Left renal pelvis (tissue), 4 donors: ENCODE results near the gene PRMT1. TPM values are rescaled to one million over a fixed set of nuclear protein-coding genes. Genes with fewer than 3 reads are reported as not detected.
"Not testable (repeated sequence)": the region's sequence is repeated elsewhere in the genome, so short reads cannot be mapped to it uniquely, and the experiment has no call there.

Experiments used
- DNase-seq, 4 donors: peaks; one replicate each; pipeline ENCODE4 v3.0.0-alpha.2; 2013; ENCODE audit warnings: low read depth in 4 of 4, low spot score in 3 of 4
- polyA plus RNA-seq, 4 donors: library from polyadenylated mRNA; unstranded; fragments of 120-200 nt; gene quantifications; one replicate each; pipeline ENCODE4 v1.2.1, GENCODE V29; 2013; ENCODE audit not compliant: insufficient read length in 4 of 4

Gene PRMT1
- polyA plus RNA-seq, result 100 to 1,000 TPM; 161 to 255 (median 205) TPM

DNA sequence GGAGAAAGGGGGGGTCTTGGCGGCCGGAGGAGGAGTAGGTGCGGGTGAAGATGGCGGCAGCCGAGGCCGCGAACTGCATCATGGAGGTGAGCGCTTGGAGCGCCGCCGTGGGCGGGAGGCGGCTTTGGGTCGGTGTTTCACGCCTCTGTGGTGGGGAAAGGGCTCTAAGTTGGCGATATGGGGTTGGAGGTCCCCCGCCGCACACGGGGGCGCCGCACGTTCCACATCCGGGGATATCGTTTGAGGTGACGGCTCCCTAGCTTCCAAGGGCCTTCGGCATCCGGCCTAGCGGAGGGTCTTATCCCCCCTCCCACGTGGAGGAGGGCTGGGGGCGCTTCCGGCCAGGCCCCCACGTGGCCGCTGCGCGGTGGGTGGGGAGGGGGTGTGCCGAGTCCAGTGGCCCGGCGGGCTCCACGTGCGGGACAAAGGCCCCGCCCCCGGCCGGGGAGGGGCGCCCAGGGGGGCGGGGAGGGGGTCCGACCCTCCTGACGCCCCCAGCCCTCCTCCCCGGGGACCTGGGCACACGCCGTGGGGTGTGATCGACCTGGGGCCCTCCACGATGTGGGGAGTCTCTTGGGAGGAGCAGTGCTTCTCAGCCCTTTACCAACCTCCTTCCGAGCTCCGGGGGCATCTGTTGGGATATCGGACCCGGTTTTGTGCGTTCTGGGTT, at the start of gene PRMT1:
TSS of gene PRMT1 (plus strand) at position 41 of the 670 bp plus-strand sequence. CDS start at position 51, 10 bp downstream.
- DNase-seq, result no peak

DNA sequence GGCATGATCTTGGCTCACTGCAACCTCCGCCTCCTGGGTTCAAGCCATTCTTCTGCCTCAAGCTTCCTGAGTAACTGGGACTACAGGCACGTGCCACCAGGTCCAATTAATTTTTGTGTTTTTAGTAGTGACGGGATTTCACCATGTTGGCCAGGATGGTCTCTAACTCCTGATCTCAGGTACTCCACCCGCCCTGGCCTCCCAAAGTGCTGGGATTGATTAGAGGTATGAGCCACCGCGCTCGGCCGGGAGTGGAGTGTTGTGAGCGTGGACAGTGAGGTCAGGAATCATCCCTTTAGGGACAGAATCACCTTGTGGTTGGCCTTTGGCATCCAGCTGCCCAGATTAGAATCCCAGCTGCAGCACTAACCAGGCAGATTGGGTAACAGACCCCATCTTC, 47.4 kb upstream of the PRMT1 start:
- no peak for DNase-seq

DNA sequence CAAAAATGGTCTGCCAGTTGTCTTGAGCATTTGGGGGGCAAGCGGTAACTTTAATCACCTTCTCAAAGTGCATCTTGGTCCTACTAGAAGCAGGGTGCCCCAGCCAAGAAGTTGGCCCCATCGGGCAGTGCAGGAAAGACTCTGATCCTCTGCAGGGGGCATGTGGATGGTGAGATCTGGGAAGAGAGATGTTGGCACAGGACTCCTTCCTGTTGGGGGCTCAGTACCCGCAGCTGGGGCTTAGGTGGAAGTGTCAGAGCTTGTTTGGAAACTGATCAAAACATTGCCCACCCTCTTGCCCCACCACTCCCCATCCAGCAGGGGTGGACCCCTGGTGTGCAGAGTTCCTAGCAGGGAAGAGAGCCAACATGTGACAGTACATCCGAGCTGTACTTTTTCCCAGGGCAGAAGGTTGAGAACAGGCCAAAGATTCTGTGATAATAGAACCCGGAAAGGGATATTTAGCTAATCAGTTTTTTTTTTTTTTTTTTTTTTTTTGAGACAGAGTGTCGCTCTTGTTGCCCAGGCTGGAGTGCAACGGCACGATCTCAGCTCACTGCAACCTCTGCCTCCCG, 46.0 kb upstream of the PRMT1 start:
- DNase-seq, result no peak

DNA sequence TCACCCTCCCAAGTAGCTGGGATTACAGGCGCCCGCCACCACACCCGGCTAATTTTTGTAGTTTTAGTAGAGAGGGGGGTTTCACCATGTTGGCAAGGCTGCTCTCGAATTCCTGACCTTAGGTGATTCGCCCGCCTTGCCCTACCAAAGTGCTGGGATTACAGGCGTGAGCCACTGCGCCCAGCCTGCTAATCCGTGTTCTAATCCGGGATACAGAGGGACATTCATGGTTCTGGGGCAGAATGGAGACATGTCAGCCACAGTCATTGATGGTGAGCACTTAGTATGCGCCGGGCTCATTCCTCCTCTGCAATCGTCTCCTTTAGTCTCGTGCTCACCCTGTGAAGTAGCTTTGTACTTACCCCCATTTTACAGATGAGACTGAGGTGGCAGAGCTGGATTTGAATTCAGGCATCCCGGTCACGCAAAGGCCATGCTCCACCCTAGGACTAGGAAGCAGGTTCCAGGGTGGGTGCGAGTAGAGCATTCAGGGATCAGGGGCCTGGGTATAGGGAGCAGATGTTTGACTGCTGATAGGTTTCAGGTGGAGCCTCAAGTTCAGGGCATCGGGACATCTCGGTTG, 45.4 kb upstream of the PRMT1 start:
- no peak for DNase-seq

DNA sequence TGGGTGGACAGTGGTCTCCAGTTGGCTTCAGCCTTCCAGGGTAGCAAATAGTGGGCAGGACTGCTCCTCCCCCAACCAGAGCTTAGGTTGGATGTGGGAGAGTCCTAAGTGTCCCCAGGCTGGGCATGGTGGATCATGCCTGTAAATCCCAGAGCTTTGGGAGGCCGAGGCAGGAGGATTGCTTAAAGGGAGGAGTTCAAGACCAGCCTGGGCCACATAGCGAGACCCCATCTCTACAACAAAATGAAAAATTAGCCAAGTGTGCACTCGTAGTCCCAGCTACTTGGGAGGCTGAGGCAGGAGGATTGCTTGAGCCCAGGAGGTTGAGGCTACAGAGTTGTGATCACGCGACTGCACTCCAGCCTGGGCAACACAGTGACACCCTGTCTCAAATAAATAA, 44.5 kb upstream of the PRMT1 start:
- DNase-seq, result no peak

DNA sequence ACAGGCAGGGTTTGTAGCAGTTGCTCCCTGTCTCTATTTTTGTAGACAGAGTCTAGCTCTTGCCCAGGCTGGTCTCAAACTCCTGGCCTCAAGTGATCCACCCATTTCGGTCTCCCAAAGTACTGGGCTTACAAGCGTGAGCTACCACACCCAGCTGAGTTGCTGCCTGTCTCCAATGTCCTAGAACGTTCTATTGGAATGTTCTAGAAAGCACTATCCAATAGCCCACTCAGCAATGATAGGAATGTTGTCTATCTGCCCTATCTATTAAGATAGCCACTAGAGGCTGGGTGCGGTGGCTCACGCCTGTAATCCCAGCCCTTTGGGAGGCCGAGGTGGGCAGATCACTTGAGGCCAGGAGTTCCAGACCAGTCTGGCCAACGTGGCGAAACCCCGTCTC, 43.8 kb upstream of the PRMT1 start:
- not testable (repeated sequence) for DNase-seq

DNA sequence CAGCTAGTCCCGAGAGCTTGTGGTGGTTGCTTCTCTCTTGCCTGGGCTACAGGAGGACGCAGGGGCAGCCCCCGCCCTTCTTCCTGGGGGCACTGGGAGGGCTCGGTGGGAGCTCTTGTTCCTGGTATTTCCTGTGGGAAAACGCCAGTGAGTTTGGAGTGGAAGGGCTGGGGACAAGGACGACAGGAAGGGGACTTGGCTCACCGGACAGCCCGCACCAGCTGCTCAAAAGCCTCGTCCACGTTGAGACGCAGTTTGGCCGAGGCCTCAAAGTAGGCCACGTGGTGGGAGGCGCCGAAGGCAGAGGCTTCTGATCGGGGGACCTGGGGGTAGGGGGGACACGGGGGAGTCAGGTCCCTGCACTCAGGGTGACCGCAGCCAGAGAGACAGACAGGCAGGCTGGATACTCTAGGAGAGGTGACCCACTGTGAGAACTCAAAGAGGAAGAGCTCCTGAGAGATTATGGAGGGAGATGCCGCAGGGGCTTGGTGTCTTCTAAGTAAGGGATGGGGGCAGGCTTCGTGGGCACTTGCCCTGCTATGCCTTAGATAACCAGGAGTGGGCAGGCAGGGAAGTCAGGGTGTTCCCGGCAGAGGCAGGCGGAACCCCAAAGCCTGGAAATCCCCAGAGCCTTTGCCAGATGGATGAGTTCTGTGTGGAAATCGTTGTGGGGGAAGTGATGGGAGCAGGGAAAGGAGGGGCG, 41.4 kb upstream of the PRMT1 start:
- no peak for DNase-seq

DNA sequence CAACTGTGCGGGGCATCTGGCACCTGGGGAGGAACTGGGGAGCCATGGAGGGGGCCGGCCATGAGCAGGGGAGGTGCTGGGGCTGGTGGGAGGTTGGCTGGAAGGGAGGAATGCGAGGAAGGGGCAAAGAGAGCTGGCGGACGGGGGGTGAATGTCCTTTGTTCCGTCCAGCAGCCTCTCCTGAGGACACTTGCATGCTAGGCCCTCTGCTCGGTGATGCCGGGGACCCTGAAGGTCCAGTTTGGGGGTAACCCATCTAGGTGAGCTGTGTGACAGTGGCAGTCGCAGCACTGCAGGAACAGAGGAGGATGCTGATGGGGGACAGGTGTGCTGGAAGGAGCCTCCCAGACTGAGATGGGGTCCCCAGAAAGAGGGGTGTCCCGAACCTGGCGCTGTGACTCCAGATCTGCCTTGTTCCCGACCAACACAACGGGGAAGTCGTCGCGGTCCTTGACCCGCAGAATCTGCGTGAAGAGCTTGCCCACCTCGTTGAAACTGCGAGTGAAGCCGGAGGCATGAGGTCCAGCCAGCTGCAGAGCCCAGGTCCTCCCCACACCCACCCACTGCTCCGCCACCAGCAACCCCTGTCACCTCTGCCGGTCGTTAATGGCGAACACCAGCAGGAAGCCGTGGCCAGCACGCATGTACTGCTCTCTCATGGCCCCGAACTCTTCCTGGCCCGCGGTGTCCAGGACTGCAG, 40.7 kb upstream of the PRMT1 start:
- DNase-seq, result no peak

DNA sequence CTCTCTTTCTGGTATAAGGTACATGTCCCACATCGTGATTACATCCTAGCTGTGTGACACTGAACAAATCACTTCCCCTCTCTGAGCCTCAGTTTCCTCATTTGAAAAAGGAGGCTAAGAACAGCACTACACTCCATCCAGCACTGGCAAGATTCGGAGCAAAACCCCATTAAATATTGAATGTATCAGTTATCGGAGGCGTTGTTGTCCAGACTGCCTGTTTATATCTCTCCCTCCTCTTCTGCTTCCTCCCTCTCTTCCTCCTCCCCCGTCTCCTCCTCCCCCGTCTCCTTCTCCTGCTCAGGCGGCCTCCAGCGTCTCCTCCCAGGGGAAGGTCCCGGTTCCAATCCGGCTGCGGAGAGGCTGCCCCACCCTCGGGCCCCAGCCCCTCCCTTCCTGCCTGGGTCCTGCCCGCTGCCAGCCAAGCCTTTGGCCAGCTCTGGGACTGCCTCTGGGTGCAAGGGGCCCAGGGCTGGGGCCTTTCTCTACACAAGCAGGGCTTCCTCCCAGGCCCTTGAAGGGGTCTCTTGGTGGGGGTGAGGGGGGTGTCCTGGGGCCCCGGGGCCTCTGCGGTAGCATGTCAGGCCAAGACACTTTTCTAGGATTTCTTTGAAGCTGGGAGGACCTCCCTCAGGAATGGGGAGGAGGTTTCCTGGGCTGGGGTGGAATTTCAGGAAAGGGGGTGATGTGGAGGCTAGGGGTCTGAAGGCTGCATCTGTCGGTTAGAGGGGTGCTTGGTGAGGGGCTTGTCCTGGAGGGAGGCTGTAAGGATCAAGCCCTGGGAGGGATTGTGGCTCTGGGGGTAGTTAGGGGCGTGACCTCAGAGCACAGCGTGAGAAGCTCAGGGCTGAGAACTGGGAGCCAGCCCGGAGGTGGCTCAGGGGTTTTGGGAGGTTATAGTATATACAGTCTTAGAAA, 39.0 kb upstream of the PRMT1 start:
- DNase-seq, result no peak

DNA sequence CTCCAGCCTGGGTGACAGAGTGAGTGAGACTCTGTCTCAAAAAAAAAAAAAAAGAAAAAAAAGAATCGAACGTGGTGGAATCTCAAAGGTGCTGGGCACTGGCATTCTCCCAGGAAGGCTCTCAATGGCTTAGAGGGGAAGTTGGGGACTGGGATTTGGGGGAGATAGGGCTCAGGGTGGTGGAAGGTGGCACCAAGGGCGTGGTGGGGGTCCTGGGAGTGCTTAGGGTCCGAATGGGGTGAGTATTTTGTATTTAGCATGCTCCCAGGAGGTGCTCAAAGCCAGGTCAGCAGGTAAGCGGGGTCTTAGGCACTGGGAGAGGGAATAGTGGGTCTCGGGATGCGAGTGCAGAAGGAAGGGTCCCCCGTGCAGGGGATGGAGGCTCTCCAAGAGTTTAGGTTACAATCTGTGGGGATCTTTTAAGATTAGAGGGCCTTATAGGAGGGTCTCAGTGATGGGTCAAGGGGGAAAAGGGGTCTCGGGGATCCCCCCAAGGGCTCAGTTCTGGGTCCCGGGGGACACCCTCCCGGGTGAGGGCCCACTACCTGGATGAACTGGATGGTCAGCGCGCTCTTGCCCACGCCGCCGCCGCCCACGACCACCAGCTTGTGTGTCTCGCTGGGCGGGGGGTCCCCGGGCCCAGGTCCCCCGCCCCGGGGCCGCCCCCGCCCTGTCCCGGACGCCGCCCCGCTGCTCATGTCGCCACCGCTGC, 37.5 kb upstream of the PRMT1 start:
- DNase-seq, result no peak

DNA sequence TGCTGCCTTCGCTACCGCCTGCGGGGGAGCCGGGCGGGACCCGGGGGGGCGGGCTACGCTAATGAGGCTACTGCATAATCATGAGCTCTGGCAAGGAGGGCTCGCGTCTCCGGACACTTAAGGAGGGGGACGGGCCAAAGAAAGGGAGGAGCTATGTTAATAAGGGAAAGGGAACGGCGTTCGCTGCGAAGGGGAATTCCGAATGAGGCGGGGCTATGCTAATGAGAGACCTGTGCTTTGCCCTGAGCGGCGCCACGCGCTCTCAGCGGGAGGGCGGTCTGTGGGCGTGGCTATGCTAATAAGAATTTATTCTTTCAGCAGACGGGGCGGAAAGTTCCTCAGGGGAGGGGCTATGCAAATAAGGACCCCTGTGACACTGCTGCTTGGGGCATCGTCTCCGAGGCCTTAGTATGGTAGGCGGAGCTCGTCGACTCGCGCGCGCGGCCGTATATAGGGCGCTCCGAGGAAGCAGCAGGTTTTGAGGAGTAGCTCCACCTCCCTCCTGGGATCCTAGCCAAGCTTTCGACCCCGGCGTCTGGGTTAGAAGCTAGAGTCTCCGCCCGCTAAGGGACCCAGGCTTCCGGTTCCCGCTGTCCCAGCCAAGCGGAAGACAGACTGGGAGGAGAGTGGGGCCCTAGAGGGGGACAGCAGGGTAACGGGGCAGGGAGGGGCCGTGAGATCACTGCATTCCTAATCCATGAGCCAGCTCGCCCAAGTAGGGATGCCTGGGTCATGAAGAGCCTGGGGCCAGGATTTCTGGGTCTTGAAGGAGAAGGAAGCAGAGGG, 36.8 kb upstream of the PRMT1 start, which contains the start of gene RRAS:
TSS of gene RRAS (minus strand) at position 31 of the 786 bp plus-strand sequence. CDS start 45 bp downstream, outside the sequence.
- peak; percentile 99 to 100 (median 99) for DNase-seq

DNA sequence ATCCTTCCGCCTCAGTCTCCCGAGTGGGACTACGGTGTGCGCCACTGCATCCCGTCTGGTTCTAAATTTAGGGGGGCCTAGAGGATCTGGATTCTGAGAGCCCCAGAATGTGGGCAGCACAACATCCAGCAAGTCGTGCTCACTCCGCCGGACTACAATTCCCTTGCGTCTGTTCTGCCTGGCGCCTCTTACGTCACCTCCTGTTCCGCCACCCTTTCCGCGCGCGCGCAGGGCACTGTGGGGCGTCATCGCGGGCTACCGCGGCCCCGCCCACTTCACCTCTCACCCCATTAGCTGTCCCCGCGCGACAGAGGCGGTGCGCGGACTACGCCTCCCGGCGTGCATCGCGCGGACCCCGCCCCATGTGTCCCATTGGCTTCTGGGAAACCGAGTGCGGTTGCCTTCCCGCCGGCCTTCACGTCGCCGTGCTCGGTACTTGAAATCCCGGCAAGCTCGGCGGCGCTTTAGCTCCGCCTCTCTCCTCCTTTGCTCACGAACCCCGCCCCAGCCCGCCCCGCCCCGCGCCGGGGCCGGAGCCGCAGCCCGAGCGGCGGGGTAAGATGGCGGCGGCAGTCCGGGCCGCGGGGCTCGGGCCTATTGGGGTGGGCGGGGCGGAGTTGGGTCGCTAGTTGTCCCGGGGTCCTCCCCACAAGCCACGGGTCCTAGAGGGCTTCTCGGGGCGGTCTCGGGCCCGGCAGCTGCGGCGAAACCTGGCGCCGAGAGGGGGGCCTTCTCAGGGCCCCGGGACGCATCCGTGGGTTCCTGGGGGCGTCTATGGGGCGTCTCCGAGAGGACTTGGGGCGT, 35.2 kb upstream of the PRMT1 start, which contains the start of gene SCAF1:
TSS of gene SCAF1 (plus strand) at position 522 of the 804 bp plus-strand sequence. CDS start 2,818 bp downstream, outside the sequence.
- peak; percentile 94 to 98 (median 97) for DNase-seq

DNA sequence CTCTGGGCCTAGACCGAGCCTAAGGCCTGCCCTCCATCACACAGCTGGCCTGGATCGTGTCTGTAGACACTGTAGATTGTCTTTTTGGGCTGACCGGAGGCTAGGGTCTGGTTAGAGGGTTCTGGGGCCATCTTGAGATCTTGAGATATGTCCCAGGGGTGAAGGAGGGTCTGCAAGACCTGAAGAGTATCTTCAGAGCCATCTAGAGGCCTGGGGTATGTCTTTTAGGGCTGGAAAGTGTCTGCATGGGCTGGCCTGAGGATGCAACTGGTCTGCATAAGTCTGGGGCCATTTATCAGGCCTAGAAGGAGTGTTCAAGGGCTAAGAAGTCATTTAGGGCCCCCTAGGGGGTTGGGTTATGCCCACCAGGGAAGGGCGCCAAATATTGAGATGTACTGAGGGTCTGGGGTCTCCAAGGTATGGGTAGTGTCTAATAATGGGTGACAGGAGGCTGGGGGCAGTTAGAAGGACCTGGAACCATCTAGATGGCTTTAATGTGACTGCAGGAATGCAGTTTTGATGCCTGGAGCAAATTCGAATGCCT, 34.5 kb upstream of the PRMT1 start:
- no peak for DNase-seq

DNA sequence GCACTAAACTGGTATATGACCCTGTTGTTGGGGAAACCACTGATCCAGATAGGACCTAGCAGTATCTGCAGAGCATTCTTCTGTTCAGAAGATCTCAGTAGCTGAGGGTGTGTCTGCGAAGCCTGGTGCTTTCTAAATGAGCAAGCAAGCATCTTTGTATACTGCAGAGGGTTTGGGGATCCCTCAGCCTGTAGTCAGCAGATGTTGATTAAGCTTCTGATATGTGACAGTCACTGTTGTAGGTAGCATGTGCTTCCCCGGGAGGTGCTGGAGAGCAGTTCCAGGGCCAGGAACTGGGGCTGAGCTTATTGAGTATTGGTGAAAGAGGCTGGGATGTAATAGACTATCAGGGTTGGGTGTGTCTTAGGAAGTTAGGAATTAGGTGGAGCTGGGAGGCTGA, 33.6 kb upstream of the PRMT1 start:
- no peak for DNase-seq

DNA sequence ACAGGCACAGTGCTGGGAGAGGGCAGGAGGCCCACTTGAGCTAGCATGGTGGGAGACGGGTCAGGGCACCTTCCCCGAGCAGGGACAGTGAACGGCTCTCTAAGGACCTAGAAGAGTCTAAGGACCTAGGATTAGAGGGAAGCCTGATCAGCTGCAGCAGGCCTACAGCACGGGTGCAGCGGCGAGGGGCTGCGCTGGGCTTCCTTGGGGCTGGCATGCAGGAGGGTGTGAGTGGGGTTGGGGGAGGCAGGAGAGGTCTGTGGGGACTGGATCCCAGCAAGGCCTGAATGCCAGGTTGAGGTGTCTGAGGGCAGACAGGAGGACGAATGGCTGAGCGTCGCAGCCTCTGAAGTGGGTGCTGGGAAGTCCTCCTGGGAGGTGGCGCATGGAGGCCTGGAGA, 31.5 kb upstream of the PRMT1 start:
- DNase-seq, result no peak

DNA sequence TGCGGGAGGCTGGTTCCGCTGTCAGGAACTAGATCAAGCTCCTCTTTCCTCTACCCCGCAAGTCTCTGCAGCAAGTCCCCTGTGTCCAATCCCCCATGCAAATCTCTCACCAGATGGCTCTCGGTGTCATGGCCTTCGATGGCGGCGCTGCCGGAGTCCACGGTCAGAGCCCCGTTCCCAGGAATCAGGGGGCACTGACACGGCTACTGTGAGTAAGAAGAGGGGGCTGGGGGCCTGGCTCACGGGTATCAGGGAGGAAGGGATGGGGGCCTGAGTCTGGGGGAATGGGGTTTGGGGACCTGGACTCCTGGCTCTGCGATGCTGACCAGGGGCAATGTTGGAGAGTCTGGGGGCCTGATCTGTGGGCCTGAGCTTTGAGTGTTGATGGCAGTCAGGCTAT, 31.1 kb upstream of the PRMT1 start:
- no peak for DNase-seq

DNA sequence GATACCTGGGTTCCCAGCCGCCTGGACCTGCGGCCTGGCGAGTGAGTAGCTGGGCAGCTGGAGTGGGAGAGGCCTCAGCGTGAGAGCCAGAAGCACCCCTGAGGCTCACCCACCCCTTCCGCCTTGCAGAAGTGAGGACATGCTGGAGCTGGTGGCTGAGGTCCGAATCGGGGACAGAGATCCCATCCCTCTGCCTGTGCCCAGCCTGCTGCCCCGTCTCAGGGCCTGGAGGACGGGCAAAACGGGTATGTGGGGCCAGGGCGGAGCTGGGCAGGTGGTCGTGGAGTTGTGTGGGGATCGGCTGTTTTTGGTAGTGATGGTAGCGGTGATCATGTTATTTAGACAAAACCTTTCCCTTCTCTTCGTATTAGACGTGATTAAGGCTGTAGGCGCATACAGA, 30.5 kb upstream of the PRMT1 start:
- DNase-seq, result no peak
